ENCODE measurements around the gene THYN1. TPM values are rescaled to one million over a fixed set of nuclear protein-coding genes. Genes with fewer than 3 reads are reported as not detected.
A peak's percentile ranks its signal among the peaks of the same experiment; 100 is the strongest.

The THYN1 gene
- total RNA-seq, 1 experiment from 2014 or later = 97.0 TPM

DNA sequence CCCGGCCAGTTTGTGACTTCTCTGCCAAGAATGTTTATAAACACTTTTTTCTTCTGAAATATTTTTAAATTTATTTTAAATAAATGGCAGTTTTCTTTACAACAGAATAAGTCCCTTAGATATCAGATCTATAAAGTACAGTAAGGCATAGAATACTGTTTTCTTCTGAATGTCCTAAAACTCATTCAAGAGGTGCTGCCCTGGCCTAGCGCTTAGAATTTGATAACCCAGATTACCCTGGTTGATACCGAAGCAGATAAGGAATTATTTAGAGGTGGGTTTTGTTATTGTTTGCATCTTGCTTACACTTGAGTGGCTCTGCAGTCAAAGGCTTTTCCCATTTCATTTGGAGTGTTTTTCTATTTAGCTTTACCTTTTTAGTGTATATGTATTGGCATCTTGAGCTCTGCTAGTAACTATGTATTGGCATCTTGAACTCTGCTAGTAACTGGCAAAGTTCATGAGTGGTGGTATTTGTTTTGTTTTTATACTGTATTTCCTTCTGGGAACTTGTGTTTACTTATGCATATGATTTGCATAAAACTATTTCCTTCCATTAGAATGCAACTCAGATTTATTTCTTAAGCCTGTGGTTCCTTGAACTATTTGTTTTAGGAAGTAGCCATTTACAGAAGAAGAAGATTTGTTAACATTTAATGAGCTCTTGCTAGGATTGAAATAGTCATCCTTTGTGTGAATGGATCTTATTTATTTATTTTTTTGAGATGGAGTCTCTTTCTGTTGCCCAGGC is 1.5 kb upstream of the THYN1 start:
- no CpG with 5 or more reads among the region's 3 CpGs for WGBS (ENCODE audit: extremely low coverage, insufficient read length, low lambda C conversion rate)
- TF ChIP-seq, protein P1, sequence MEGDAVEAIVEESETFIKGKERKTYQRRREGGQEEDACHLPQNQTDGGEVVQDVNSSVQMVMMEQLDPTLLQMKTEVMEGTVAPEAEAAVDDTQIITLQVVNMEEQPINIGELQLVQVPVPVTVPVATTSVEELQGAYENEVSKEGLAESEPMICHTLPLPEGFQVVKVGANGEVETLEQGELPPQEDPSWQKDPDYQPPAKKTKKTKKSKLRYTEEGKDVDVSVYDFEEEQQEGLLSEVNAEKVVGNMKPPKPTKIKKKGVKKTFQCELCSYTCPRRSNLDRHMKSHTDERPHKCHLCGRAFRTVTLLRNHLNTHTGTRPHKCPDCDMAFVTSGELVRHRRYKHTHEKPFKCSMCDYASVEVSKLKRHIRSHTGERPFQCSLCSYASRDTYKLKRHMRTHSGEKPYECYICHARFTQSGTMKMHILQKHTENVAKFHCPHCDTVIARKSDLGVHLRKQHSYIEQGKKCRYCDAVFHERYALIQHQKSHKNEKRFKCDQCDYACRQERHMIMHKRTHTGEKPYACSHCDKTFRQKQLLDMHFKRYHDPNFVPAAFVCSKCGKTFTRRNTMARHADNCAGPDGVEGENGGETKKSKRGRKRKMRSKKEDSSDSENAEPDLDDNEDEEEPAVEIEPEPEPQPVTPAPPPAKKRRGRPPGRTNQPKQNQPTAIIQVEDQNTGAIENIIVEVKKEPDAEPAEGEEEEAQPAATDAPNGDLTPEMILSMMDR (conservative IDR thresholded peaks at IDR 0.05) = no peak
- Histone ChIP-seq H3K23ac (ENCODE audit: insufficient read length, low read depth, low read length) (no peak overlapping the region), H2AK5ac (ENCODE audit: insufficient read length, low read length) (no peak overlapping the region), H3K4me1 (ENCODE audit: insufficient read depth, low read length) (0 out of 2 replicates have a peak, but pooled peaks cover 2% of the 10 kb centered on the region), H4K8ac (replicated peaks; ENCODE audit: insufficient read length, low read depth, low read length) (no peak overlapping the region), H2AFZ (ENCODE audit: low read length) (no peak overlapping the region), H3K9ac (ENCODE audit: extremely low read depth, insufficient read length, low read length) (no peak overlapping the region), H3K56ac (ENCODE audit: insufficient read length, low read depth, low read length) (no peak overlapping the region), H3K27me3 (ENCODE audit: insufficient read depth, low read length) (no peaks in the 10 kb centered on the region), H3K14ac (ENCODE audit: insufficient read depth, low read length) (no peak overlapping the region), H4K91ac (ENCODE audit: insufficient read length, low read depth, low read length) (no peak overlapping the region), H4K5ac (ENCODE audit: insufficient read length, low read depth, low read length) (no peak overlapping the region), H2BK20ac (ENCODE audit: low read depth, low read length, poor library complexity, severe bottlenecking) (no peak overlapping the region), H3K79me1 (ENCODE audit: insufficient read depth, low read depth, low read length, poor library complexity, severe bottlenecking) (no peaks in the 10 kb centered on the region), H2BK120ac (ENCODE audit: low read depth, low read length, poor library complexity, severe bottlenecking) (no peak overlapping the region), H3K27ac (ENCODE audit: insufficient read length, low read depth, low read length) (no peak overlapping the region), H3K4ac (ENCODE audit: low read depth, low read length) (no peak overlapping the region), H2BK15ac (ENCODE audit: low read depth, low read length) (no peak overlapping the region), H2BK12ac (ENCODE audit: insufficient read length, low read depth, low read length) (no peak overlapping the region), H4K20me1 (ENCODE audit: control insufficient read depth, insufficient read depth, insufficient read length) (no peaks in the 10 kb centered on the region), H3T11ph (ENCODE audit: low read length) (no peak overlapping the region), H3K9me3 (ENCODE audit: control insufficient read depth, low read depth, low read length) (no peaks in the 10 kb centered on the region), H2BK5ac (ENCODE audit: insufficient read length, low read length) (no peak overlapping the region), H3K18ac (ENCODE audit: insufficient read length, low read depth, low read length) (no peak overlapping the region), H3K79me2 (ENCODE audit: insufficient read depth, low read length) (no peaks in the 10 kb centered on the region), H3K23me2 (ENCODE audit: insufficient read length, low read depth, low read length, poor library complexity, severe bottlenecking) (peaks cover 3% of the 10 kb centered on the region), H3K4me2 (ENCODE audit: insufficient read depth, insufficient read length, low read length) (peak overlapping the region; percentile 72)
- peaks cover 20 to 39% (median 30%) of the 10 kb centered on the region in 3 experiments; a peak in 6 of 7 replicates for H3K36me3 Mint-ChIP-seq (ENCODE audit: insufficient read depth in 1 of 3, low read depth in 3 of 3)
- H3K4me1 Mint-ChIP-seq = peaks cover 23 to 26% of the 10 kb centered on the region in 2 experiments
- H3K27ac Mint-ChIP-seq = no peak overlapping the region
- peak overlapping the region; percentile 85 to 91 for H3K4me3 Mint-ChIP-seq
- DNase-seq = no peak
- H3K27me3 Mint-ChIP-seq (ENCODE audit: low read depth) = no peaks in the 10 kb centered on the region
- no peaks in the 10 kb centered on the region for H3K9me3 Mint-ChIP-seq

All from H9 (cell line).